Hematopoietic multipotent progenitor cell treated with erythropoietin and hydrocortisone succinate and interleukin-3 and kit ligand, for 6 days (in vitro differentiated cells): ENCODE results near the gene C19orf67.

ENCODE experiments used
- DNase-seq: peaks from one replicate; pipeline ENCODE4 v3.0.0-alpha.2; 2015

C19orf67 gene

GRCh38 chr19:14085309-14085995 is at the start of gene C19orf67:
Gene C19orf67 (minus strand): TSS chr19:14085783. CDS start chr19:14085627, 156 bp downstream.
- DNase-seq: no peak

- DNase-seq: no peak
These were observed 49.8 kb upstream of the C19orf67 start for GRCh38 chr19:14135355-14135754.

- no peak for DNase-seq
These were observed 42.4 kb upstream of the C19orf67 start for GRCh38 chr19:14127929-14128509.

- DNase-seq: no peak
These were observed 41.6 kb upstream of the C19orf67 start for GRCh38 chr19:14127176-14127575.

GRCh38 chr19:14122924-14123323 is 37.3 kb upstream of the C19orf67 start:
- DNase-seq: no peak

GRCh38 chr19:14120497-14120780 is 34.9 kb upstream of the C19orf67 start:
- DNase-seq: no peak

- no peak for DNase-seq
These were observed 34.3 kb upstream of the C19orf67 start for GRCh38 chr19:14119644-14120496.

GRCh38 chr19:14119146-14119545 is 33.6 kb upstream of the C19orf67 start:
- DNase-seq: no peak

GRCh38 chr19:14118165-14119051 is 32.8 kb upstream of the C19orf67 start:
- DNase-seq: peak; percentile 79

- DNase-seq: peak; percentile 99
These were observed 32.1 kb upstream of the C19orf67 start, which contains the start of gene PRKACA for GRCh38 chr19:14117668-14118164. Gene PRKACA (minus strand): TSS chr19:14117762. CDS start chr19:14117547, 215 bp downstream.

GRCh38 chr19:14116918-14117578 is 31.5 kb upstream of the C19orf67 start:
- DNase-seq: no peak

- no peak for DNase-seq
These were observed 30.9 kb upstream of the C19orf67 start for GRCh38 chr19:14116525-14116917.

- DNase-seq: no peak
These were observed 30.2 kb upstream of the C19orf67 start for GRCh38 chr19:14115756-14116155.

- peak; percentile 76 for DNase-seq
These were observed 29.3 kb upstream of the C19orf67 start for GRCh38 chr19:14114854-14115253.

- DNase-seq: no peak
These were observed 28.9 kb upstream of the C19orf67 start for GRCh38 chr19:14114439-14114838.

GRCh38 chr19:14113762-14114414 is 28.3 kb upstream of the C19orf67 start:
- peak; percentile 71 for DNase-seq

GRCh38 chr19:14112809-14113385 is 27.3 kb upstream of the C19orf67 start:
- no peak for DNase-seq

GRCh38 chr19:14112051-14112808 is 26.6 kb upstream of the C19orf67 start:
- no peak for DNase-seq

GRCh38 chr19:14111486-14111885 is 25.9 kb upstream of the C19orf67 start:
- no peak for DNase-seq

GRCh38 chr19:14110650-14111049 is 25.1 kb upstream of the C19orf67 start:
- DNase-seq: no peak
